Measurements from ENCODE around the gene OR8H3. TPM values are rescaled to one million over a fixed set of nuclear protein-coding genes. Genes with fewer than 3 reads are reported as not detected.

The OR8H3 gene
- total and polyA plus RNA-seq, 2 donors: not detected

GRCh38 chr11:56163804-56164203, 41.6 kb downstream of the OR8H3 start:
- Histone ChIP-seq H3K27me3 (ENCODE audit: control insufficient read depth in 2 of 2, insufficient read depth in 1 of 2, low read length in 1 of 2) (no peaks in the 10 kb centered on the region), H3K4me3 (ENCODE audit: low read length in 2 of 2) (no peak overlapping the region), H3K9me3 (ENCODE audit: control insufficient read depth in 2 of 2, insufficient read depth in 1 of 2, low read length in 1 of 2) (no peaks in the 10 kb centered on the region), H3K4me1 (ENCODE audit: control insufficient read depth in 2 of 2, insufficient read depth in 2 of 2, low read length in 2 of 2) (no peaks in the 10 kb centered on the region), H3K27ac (ENCODE audit: low read depth in 1 of 2, low read length in 1 of 2) (no peak overlapping the region), H3K36me3 (ENCODE audit: control insufficient read depth in 2 of 2, insufficient read depth in 2 of 2, low read length in 1 of 2) (no peaks in the 10 kb centered on the region)
- WGBS: 80% methylated on average over 3 of the region's 3 CpGs
- DNase-seq (ENCODE audit: low read depth in 6 of 9, low spot score in 9 of 9): no peak

DNA sequence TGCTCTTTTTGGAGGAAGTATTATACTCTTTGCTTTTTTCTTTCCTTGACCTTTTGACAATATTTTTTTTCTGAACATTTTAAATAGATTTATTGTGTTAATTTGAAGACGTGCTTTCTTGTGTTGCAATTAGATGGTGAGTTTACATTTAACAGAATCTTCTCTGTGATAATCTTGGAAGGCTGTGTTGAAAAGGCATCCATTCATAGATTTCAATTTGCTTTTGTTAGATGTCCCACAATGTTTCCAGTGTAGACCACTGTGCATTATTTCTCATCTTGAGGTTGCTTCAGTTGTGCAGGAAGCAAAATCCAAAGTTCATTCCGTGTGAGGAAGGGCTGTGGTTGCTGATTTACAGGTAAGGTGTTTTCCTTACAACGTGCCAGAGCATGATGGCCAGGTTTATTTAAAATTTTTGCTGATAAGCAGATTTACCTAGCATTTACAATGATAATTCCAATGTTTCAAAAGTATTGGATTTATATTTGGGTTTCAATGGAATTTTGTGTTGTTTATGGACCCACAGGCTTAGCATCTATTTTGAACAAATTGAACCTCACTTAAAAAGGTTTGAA, 50.2 kb downstream of the OR8H3 start:
- WGBS: 80% methylated on average over 3 of the region's 3 CpGs
- Histone ChIP-seq H3K27me3 (ENCODE audit: control insufficient read depth in 2 of 2, insufficient read depth in 1 of 2, low read length in 1 of 2) (no peaks in the 10 kb centered on the region), H3K4me3 (ENCODE audit: low read length in 2 of 2) (no peak overlapping the region), H3K27ac (ENCODE audit: low read depth in 1 of 2, low read length in 1 of 2) (no peak overlapping the region), H3K36me3 (ENCODE audit: control insufficient read depth in 2 of 2, insufficient read depth in 2 of 2, low read length in 1 of 2) (no peaks in the 10 kb centered on the region), H3K9me3 (ENCODE audit: control insufficient read depth in 2 of 2, insufficient read depth in 1 of 2, low read length in 1 of 2) (peaks cover 0 to 8% of the 10 kb centered on the region in 2 donors), H3K4me1 (ENCODE audit: control insufficient read depth in 2 of 2, insufficient read depth in 2 of 2, low read length in 2 of 2) (no peaks in the 10 kb centered on the region)
- no peak for DNase-seq (ENCODE audit: low read depth in 6 of 9, low spot score in 9 of 9)

Other genes starting within 250 kb of the OR8H3 start
- not detected for gene TRIM51, start 239.1 kb upstream of the OR8H3 start, total RNA-seq
- not detected for gene TRIM51, start 239.1 kb upstream of the OR8H3 start, polyA plus RNA-seq
- gene OR5W2, start 207.8 kb upstream of the OR8H3 start, total RNA-seq: not detected
- gene OR5W2, start 207.8 kb upstream of the OR8H3 start, polyA plus RNA-seq: not detected
- not detected for gene OR5I1, start 186.0 kb upstream of the OR8H3 start, total RNA-seq
- not detected for gene OR5I1, start 186.0 kb upstream of the OR8H3 start, polyA plus RNA-seq
- not detected for gene OR10AG1, start 152.4 kb upstream of the OR8H3 start, total RNA-seq
- gene OR10AG1, start 152.4 kb upstream of the OR8H3 start, polyA plus RNA-seq: not detected
- not detected for gene OR5F1, start 127.7 kb upstream of the OR8H3 start, total RNA-seq
- gene OR5F1, start 127.7 kb upstream of the OR8H3 start, polyA plus RNA-seq: 0.02 TPM
- gene OR5AS1, start 94.7 kb upstream of the OR8H3 start, total RNA-seq: not detected
- not detected for gene OR5AS1, start 94.7 kb upstream of the OR8H3 start, polyA plus RNA-seq
- gene OR8I2, start 29.1 kb upstream of the OR8H3 start, total RNA-seq: not detected
- gene OR8I2, start 29.1 kb upstream of the OR8H3 start, polyA plus RNA-seq: not detected
- gene OR8H2, start 18.7 kb upstream of the OR8H3 start, total RNA-seq: not detected
- not detected for gene OR8H2, start 18.7 kb upstream of the OR8H3 start, polyA plus RNA-seq
- gene OR8J3, start 17.8 kb downstream of the OR8H3 start, total RNA-seq: not detected
- not detected for gene OR8J3, start 17.8 kb downstream of the OR8H3 start, polyA plus RNA-seq
- not detected for gene OR8K5, start 37.9 kb downstream of the OR8H3 start, total RNA-seq
- not detected for gene OR8K5, start 37.9 kb downstream of the OR8H3 start, polyA plus RNA-seq
- not detected for gene OR5J2, start 54.2 kb downstream of the OR8H3 start, total RNA-seq
- gene OR5J2, start 54.2 kb downstream of the OR8H3 start, polyA plus RNA-seq: 0.02 TPM
- not detected for gene OR5T2, start 111.9 kb downstream of the OR8H3 start, total RNA-seq
- not detected for gene OR5T2, start 111.9 kb downstream of the OR8H3 start, polyA plus RNA-seq
- gene OR5T3, start 129.9 kb downstream of the OR8H3 start, total RNA-seq: not detected
- not detected for gene OR5T3, start 129.9 kb downstream of the OR8H3 start, polyA plus RNA-seq
- not detected for gene OR5T1, start 151.8 kb downstream of the OR8H3 start, total RNA-seq
- not detected for gene OR5T1, start 151.8 kb downstream of the OR8H3 start, polyA plus RNA-seq
- not detected for gene OR8H1, start 169.9 kb downstream of the OR8H3 start, total RNA-seq
- gene OR8H1, start 169.9 kb downstream of the OR8H3 start, polyA plus RNA-seq: not detected
- gene OR8K3, start 192.8 kb downstream of the OR8H3 start, total RNA-seq: not detected
- not detected for gene OR8K3, start 192.8 kb downstream of the OR8H3 start, polyA plus RNA-seq
- not detected for gene OR8K1, start 223.7 kb downstream of the OR8H3 start, total RNA-seq
- not detected for gene OR8K1, start 223.7 kb downstream of the OR8H3 start, polyA plus RNA-seq
- gene OR8J1, start 231.9 kb downstream of the OR8H3 start, total RNA-seq: not detected
- gene OR8J1, start 231.9 kb downstream of the OR8H3 start, polyA plus RNA-seq: not detected